ENCODE data around the gene ZDBF2.
"Not testable (repeated sequence)": the region's sequence is repeated elsewhere in the genome, so short reads cannot be mapped to it uniquely, and the experiment has no call there.

DNA sequence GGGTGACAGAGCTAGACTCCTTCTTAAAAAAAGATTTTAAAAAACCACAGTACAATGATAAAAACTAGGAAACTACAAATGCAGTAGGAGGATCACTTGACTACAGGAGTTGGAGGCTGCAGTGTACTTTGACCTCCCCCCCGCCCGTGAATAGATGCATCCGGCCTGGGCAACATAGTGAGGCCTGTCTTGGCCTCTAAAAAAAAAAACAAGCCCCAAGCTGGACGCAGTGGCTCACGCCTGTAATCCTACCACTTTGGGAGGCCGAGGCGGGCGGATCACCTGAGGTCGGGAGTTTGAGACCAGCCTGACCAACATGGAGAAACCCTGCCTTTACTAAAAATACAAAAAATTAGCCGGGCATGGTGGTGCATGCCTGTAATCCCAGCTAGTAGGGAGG is 25.1 kb downstream of the ZDBF2 start:
- TF ChIP-seq, protein P1, sequence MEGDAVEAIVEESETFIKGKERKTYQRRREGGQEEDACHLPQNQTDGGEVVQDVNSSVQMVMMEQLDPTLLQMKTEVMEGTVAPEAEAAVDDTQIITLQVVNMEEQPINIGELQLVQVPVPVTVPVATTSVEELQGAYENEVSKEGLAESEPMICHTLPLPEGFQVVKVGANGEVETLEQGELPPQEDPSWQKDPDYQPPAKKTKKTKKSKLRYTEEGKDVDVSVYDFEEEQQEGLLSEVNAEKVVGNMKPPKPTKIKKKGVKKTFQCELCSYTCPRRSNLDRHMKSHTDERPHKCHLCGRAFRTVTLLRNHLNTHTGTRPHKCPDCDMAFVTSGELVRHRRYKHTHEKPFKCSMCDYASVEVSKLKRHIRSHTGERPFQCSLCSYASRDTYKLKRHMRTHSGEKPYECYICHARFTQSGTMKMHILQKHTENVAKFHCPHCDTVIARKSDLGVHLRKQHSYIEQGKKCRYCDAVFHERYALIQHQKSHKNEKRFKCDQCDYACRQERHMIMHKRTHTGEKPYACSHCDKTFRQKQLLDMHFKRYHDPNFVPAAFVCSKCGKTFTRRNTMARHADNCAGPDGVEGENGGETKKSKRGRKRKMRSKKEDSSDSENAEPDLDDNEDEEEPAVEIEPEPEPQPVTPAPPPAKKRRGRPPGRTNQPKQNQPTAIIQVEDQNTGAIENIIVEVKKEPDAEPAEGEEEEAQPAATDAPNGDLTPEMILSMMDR (IDR thresholded peaks at IDR 0.05; ENCODE audit: low read depth, low read length, poor library complexity, severe bottlenecking): not testable (repeated sequence)
- not testable (repeated sequence) for TF ChIP-seq EZH2phosphoT487 (IDR thresholded peaks at IDR 0.05; ENCODE audit: borderline replicate concordance, low read length)

Measured in DOHH2 (cell line).